Measurements from ENCODE around the gene PTPRE. TPM values are rescaled to one million over a fixed set of nuclear protein-coding genes. Genes with fewer than 3 reads are reported as not detected.

Gene PTPRE
- total and polyA plus RNA-seq, 10 of the 15 experiments (the other 5 are each of a cell fraction or from before 2014, with no cell fraction given) = 2.9 to 7.6 (median 5.8) TPM

DNA sequence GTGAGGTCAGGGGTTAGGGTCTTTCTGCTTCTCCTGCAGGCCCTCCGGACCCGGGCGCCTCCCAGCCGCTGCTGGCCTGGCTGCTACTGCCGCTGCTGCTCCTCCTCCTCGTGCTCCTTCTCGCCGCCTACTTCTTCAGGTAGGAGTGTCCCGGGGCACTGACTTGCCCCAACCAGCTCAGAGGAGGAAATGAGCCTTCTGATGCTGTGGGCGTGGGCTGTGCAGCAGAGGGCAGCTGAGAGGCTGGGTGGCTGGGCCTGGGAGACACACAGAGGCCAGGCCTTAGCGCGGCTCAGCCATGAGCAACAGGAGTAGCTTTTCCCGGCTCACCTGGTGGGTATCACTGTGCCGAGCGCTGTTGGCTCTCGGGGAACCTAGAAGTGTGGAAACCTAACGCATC, 140.4 kb downstream of the PTPRE start (continued):
- TF ChIP-seq, protein P1, sequence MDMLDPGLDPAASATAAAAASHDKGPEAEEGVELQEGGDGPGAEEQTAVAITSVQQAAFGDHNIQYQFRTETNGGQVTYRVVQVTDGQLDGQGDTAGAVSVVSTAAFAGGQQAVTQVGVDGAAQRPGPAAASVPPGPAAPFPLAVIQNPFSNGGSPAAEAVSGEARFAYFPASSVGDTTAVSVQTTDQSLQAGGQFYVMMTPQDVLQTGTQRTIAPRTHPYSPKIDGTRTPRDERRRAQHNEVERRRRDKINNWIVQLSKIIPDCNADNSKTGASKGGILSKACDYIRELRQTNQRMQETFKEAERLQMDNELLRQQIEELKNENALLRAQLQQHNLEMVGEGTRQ (IDR thresholded peaks at IDR 0.05; ENCODE audit: borderline replicate concordance, low read depth, low read length) = no peak
- TF ChIP-seq ASH2L (IDR thresholded peaks at IDR 0.05; ENCODE audit: borderline replicate concordance, low read depth) = no peak
- peak; percentile 70; the same call in 1 of the 2 replicates for TF ChIP-seq SPI1 (IDR thresholded peaks at IDR 0.05; ENCODE audit: borderline replicate concordance, insufficient read depth, low read depth, low read length)
- TF ChIP-seq, protein P2, sequence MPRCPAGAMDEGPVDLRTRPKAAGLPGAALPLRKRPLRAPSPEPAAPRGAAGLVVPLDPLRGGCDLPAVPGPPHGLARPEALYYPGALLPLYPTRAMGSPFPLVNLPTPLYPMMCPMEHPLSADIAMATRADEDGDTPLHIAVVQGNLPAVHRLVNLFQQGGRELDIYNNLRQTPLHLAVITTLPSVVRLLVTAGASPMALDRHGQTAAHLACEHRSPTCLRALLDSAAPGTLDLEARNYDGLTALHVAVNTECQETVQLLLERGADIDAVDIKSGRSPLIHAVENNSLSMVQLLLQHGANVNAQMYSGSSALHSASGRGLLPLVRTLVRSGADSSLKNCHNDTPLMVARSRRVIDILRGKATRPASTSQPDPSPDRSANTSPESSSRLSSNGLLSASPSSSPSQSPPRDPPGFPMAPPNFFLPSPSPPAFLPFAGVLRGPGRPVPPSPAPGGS (IDR thresholded peaks at IDR 0.05; ENCODE audit: borderline replicate concordance, insufficient read depth, low read depth, low read length, poor library complexity, severe bottlenecking) = no peak
- TF ChIP-seq SP1 (IDR thresholded peaks at IDR 0.05; ENCODE audit: low read depth, low read length) = peak; percentile 39
- no peak for TF ChIP-seq BCL11A (IDR thresholded peaks at IDR 0.05; ENCODE audit: low read depth, low read length)
- no peak for TF ChIP-seq CREB1 (IDR thresholded peaks at IDR 0.05; ENCODE audit: low read depth)
- TF ChIP-seq, protein P3, sequence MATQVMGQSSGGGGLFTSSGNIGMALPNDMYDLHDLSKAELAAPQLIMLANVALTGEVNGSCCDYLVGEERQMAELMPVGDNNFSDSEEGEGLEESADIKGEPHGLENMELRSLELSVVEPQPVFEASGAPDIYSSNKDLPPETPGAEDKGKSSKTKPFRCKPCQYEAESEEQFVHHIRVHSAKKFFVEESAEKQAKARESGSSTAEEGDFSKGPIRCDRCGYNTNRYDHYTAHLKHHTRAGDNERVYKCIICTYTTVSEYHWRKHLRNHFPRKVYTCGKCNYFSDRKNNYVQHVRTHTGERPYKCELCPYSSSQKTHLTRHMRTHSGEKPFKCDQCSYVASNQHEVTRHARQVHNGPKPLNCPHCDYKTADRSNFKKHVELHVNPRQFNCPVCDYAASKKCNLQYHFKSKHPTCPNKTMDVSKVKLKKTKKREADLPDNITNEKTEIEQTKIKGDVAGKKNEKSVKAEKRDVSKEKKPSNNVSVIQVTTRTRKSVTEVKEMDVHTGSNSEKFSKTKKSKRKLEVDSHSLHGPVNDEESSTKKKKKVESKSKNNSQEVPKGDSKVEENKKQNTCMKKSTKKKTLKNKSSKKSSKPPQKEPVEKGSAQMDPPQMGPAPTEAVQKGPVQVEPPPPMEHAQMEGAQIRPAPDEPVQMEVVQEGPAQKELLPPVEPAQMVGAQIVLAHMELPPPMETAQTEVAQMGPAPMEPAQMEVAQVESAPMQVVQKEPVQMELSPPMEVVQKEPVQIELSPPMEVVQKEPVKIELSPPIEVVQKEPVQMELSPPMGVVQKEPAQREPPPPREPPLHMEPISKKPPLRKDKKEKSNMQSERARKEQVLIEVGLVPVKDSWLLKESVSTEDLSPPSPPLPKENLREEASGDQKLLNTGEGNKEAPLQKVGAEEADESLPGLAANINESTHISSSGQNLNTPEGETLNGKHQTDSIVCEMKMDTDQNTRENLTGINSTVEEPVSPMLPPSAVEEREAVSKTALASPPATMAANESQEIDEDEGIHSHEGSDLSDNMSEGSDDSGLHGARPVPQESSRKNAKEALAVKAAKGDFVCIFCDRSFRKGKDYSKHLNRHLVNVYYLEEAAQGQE (IDR thresholded peaks at IDR 0.05; ENCODE audit: low read depth, low read length) = 0 out of 2 replicates have a peak, but pooled peaks have one; percentile 31
- no peak for TF ChIP-seq FOXK2 (IDR thresholded peaks at IDR 0.05)
- TF ChIP-seq ETV6 (conservative IDR thresholded peaks at IDR 0.05 in 1 of 2, IDR thresholded peaks at IDR 0.05 in 1 of 2; ENCODE audit: borderline replicate concordance in 1 of 2, low read depth in 1 of 2) = peak in 1 of 2 experiments; percentile 66; a peak in 2 of 4 replicates
- no peak for TF ChIP-seq SREBF1 (IDR thresholded peaks at IDR 0.05; ENCODE audit: low read length)
- TF ChIP-seq FOXM1 (IDR thresholded peaks at IDR 0.05; ENCODE audit: low read depth, low read length) = no peak
- no peak for TF ChIP-seq TCF3 (IDR thresholded peaks at IDR 0.05; ENCODE audit: borderline replicate concordance, insufficient read depth, low read depth, low read length)
- no peak for TF ChIP-seq ZNF274 (IDR thresholded peaks at IDR 0.05; ENCODE audit: insufficient read depth, insufficient read length)
- TF ChIP-seq, protein P4, sequence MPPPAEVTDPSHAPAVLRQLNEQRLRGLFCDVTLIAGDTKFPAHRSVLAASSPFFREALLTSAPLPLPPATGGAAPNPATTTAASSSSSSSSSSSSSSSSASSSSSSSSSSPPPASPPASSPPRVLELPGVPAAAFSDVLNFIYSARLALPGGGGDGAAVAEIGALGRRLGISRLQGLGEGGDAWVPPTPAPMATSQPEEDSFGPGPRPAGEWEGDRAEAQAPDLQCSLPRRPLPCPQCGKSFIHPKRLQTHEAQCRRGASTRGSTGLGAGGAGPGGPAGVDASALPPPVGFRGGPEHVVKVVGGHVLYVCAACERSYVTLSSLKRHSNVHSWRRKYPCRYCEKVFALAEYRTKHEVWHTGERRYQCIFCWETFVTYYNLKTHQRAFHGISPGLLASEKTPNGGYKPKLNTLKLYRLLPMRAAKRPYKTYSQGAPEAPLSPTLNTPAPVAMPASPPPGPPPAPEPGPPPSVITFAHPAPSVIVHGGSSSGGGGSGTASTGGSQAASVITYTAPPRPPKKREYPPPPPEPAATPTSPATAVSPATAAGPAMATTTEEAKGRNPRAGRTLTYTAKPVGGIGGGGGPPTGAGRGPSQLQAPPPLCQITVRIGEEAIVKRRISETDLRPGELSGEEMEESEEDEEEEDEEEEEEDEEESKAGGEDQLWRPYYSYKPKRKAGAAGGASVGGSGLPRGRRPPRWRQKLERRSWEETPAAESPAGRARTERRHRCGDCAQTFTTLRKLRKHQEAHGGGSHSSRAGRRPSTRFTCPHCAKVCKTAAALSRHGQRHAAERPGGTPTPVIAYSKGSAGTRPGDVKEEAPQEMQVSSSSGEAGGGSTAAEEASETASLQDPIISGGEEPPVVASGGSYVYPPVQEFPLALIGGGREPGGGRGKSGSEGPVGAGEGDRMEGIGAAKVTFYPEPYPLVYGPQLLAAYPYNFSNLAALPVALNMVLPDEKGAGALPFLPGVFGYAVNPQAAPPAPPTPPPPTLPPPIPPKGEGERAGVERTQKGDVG (CRISPR knock-in tag; IDR thresholded peaks at IDR 0.05) = no peak
- peak; percentile 82 for TF ChIP-seq SIN3A (IDR thresholded peaks at IDR 0.05; ENCODE audit: low read depth, low read length)
- TF ChIP-seq NR2F1 (conservative IDR thresholded peaks at IDR 0.05) = 0 out of 2 replicates have a peak, but pooled peaks have one; percentile 26
- TF ChIP-seq, protein P5, sequence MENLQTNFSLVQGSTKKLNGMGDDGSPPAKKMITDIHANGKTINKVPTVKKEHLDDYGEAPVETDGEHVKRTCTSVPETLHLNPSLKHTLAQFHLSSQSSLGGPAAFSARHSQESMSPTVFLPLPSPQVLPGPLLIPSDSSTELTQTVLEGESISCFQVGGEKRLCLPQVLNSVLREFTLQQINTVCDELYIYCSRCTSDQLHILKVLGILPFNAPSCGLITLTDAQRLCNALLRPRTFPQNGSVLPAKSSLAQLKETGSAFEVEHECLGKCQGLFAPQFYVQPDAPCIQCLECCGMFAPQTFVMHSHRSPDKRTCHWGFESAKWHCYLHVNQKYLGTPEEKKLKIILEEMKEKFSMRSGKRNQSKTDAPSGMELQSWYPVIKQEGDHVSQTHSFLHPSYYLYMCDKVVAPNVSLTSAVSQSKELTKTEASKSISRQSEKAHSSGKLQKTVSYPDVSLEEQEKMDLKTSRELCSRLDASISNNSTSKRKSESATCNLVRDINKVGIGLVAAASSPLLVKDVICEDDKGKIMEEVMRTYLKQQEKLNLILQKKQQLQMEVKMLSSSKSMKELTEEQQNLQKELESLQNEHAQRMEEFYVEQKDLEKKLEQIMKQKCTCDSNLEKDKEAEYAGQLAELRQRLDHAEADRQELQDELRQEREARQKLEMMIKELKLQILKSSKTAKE (IDR thresholded peaks at IDR 0.05; ENCODE audit: low read depth, poor library complexity, severe bottlenecking) = no peak
- peak; percentile 90 for TF ChIP-seq POLR2AphosphoS5 (IDR thresholded peaks at IDR 0.05; ENCODE audit: low read length)
